ENCODE measurements around the gene MUC16.

The MUC16 gene

GRCh38 chr19:9009431-9009830 is 778 bp downstream of the MUC16 start:
- Histone ChIP-seq H3K27ac (ENCODE audit: low read depth, low read length) (no peak overlapping the region), H2AFZ (ENCODE audit: low read length, unreplicated experiment) (no peak overlapping the region), H3K36me3 (ENCODE audit: insufficient read depth, low read length) (no peaks in the 10 kb centered on the region), H3K4me3 (ENCODE audit: low read depth, low read length) (no peak overlapping the region), H3K4me1 (ENCODE audit: control insufficient read depth, insufficient read depth, low read length, unreplicated experiment) (no peaks in the 10 kb centered on the region), H3K79me2 (ENCODE audit: control insufficient read depth, insufficient read depth, low read length, unreplicated experiment) (no peaks in the 10 kb centered on the region), H3K27me3 (ENCODE audit: insufficient read depth, low read length) (no peaks in the 10 kb centered on the region)

GRCh38 chr19:9008667-9009066 is 1.5 kb downstream of the MUC16 start:
- Histone ChIP-seq H3K79me2 (ENCODE audit: control insufficient read depth, insufficient read depth, low read length, unreplicated experiment) (no peaks in the 10 kb centered on the region), H3K27ac (ENCODE audit: low read depth, low read length) (no peak overlapping the region), H3K4me1 (ENCODE audit: control insufficient read depth, insufficient read depth, low read length, unreplicated experiment) (no peaks in the 10 kb centered on the region), H2AFZ (ENCODE audit: low read length, unreplicated experiment) (no peak overlapping the region), H3K27me3 (ENCODE audit: insufficient read depth, low read length) (no peaks in the 10 kb centered on the region), H3K36me3 (ENCODE audit: insufficient read depth, low read length) (no peaks in the 10 kb centered on the region), H3K4me3 (ENCODE audit: low read depth, low read length) (no peak overlapping the region)

GRCh38 chr19:9000933-9001332 is 9.3 kb downstream of the MUC16 start:
- H3K4me1 ChIP-seq (ENCODE audit: control insufficient read depth, insufficient read depth, low read length, unreplicated experiment) = no peaks in the 10 kb centered on the region
- H3K4me3 ChIP-seq (ENCODE audit: low read depth, low read length) = no peak overlapping the region
- no peak overlapping the region for H3K27ac ChIP-seq (ENCODE audit: low read depth, low read length)
- no peaks in the 10 kb centered on the region for H3K79me2 ChIP-seq (ENCODE audit: control insufficient read depth, insufficient read depth, low read length, unreplicated experiment)
- no peak overlapping the region for H2AFZ ChIP-seq (ENCODE audit: low read length, unreplicated experiment)
- H3K36me3 ChIP-seq (ENCODE audit: insufficient read depth, low read length) = no peaks in the 10 kb centered on the region
- no peaks in the 10 kb centered on the region for H3K27me3 ChIP-seq (ENCODE audit: insufficient read depth, low read length)

- no peaks in the 10 kb centered on the region for H3K27me3 ChIP-seq (ENCODE audit: insufficient read depth, low read length)
- no peaks in the 10 kb centered on the region for H3K36me3 ChIP-seq (ENCODE audit: insufficient read depth, low read length)
- no peaks in the 10 kb centered on the region for H3K79me2 ChIP-seq (ENCODE audit: control insufficient read depth, insufficient read depth, low read length, unreplicated experiment)
- H3K27ac ChIP-seq (ENCODE audit: low read depth, low read length) = no peak overlapping the region
- no peaks in the 10 kb centered on the region for H3K4me1 ChIP-seq (ENCODE audit: control insufficient read depth, insufficient read depth, low read length, unreplicated experiment)
- H2AFZ ChIP-seq (ENCODE audit: low read length, unreplicated experiment) = no peak overlapping the region
- H3K4me3 ChIP-seq (ENCODE audit: low read depth, low read length) = no peak overlapping the region
Observed at GRCh38 chr19:8988204-8988603, 22.0 kb downstream of the MUC16 start.

GRCh38 chr19:8986296-8986695 is 23.9 kb downstream of the MUC16 start:
- Histone ChIP-seq H2AFZ (ENCODE audit: low read length, unreplicated experiment) (no peak overlapping the region), H3K4me3 (ENCODE audit: low read depth, low read length) (no peak overlapping the region), H3K27ac (ENCODE audit: low read depth, low read length) (no peak overlapping the region), H3K79me2 (ENCODE audit: control insufficient read depth, insufficient read depth, low read length, unreplicated experiment) (no peaks in the 10 kb centered on the region), H3K4me1 (ENCODE audit: control insufficient read depth, insufficient read depth, low read length, unreplicated experiment) (no peaks in the 10 kb centered on the region), H3K36me3 (ENCODE audit: insufficient read depth, low read length) (no peaks in the 10 kb centered on the region), H3K27me3 (ENCODE audit: insufficient read depth, low read length) (no peaks in the 10 kb centered on the region)

- Histone ChIP-seq H3K79me2 (ENCODE audit: control insufficient read depth, insufficient read depth, low read length, unreplicated experiment) (no peaks in the 10 kb centered on the region), H3K27me3 (ENCODE audit: insufficient read depth, low read length) (no peaks in the 10 kb centered on the region), H2AFZ (ENCODE audit: low read length, unreplicated experiment) (no peak overlapping the region), H3K4me3 (ENCODE audit: low read depth, low read length) (no peak overlapping the region), H3K4me1 (ENCODE audit: control insufficient read depth, insufficient read depth, low read length, unreplicated experiment) (no peaks in the 10 kb centered on the region), H3K27ac (ENCODE audit: low read depth, low read length) (no peak overlapping the region), H3K36me3 (ENCODE audit: insufficient read depth, low read length) (no peaks in the 10 kb centered on the region)
Observed at GRCh38 chr19:8973501-8974091, 36.6 kb downstream of the MUC16 start.

- H3K4me3 ChIP-seq (ENCODE audit: low read depth, low read length) = no peak overlapping the region
- no peaks in the 10 kb centered on the region for H3K27me3 ChIP-seq (ENCODE audit: insufficient read depth, low read length)
- H2AFZ ChIP-seq (ENCODE audit: low read length, unreplicated experiment) = no peak overlapping the region
- H3K36me3 ChIP-seq (ENCODE audit: insufficient read depth, low read length) = no peaks in the 10 kb centered on the region
- no peak overlapping the region for H3K27ac ChIP-seq (ENCODE audit: low read depth, low read length)
- no peaks in the 10 kb centered on the region for H3K79me2 ChIP-seq (ENCODE audit: control insufficient read depth, insufficient read depth, low read length, unreplicated experiment)
- no peaks in the 10 kb centered on the region for H3K4me1 ChIP-seq (ENCODE audit: control insufficient read depth, insufficient read depth, low read length, unreplicated experiment)
Observed at GRCh38 chr19:8965887-8966286, 44.3 kb downstream of the MUC16 start.

Data from ACC112 (cell line).